ENCODE measurements around the gene PTGES.
A peak's percentile ranks its signal among the peaks of the same experiment; 100 is the strongest.
"Not testable (repeated sequence)": the region's sequence is repeated elsewhere in the genome, so short reads cannot be mapped to it uniquely, and the experiment has no call there.

PTGES gene

GRCh38 chr9:129773262-129774048 lies 20.6 kb upstream of the PTGES start:
- Histone ChIP-seq H3K27ac (no peak overlapping the region), H3K4me3 (no peak overlapping the region)

- Histone ChIP-seq H3K4me3 (no peak overlapping the region), H3K27ac (no peak overlapping the region)
Measured at GRCh38 chr9:129770741-129771140, 17.9 kb upstream of the PTGES start.

GRCh38 chr9:129769669-129770068 lies 16.8 kb upstream of the PTGES start:
- no peak overlapping the region for H3K4me3 ChIP-seq
- no peak overlapping the region for H3K27ac ChIP-seq

GRCh38 chr9:129768486-129768885 lies 15.6 kb upstream of the PTGES start:
- Histone ChIP-seq H3K27ac (no peak overlapping the region), H3K4me3 (no peak overlapping the region)

GRCh38 chr9:129765764-129766317 lies 13.0 kb upstream of the PTGES start:
- Histone ChIP-seq H3K4me3 (no peak overlapping the region), H3K27ac (no peak overlapping the region)

- H3K27ac ChIP-seq, result peak overlapping the region in 16 of 21 experiments; percentile 1 to 69 (median 32)
Measured at GRCh38 chr9:129762985-129763926, 10.4 kb upstream of the PTGES start.

GRCh38 chr9:129762370-129762984 lies 9.6 kb upstream of the PTGES start:
- not testable (repeated sequence) for H3K4me3 ChIP-seq
- peak overlapping the region in 18 of 21 experiments; percentile 2 to 80 (median 42) for H3K27ac ChIP-seq

More at GRCh38 chr9:129762985-129763926, 10.4 kb upstream of the PTGES start:
- H3K4me3 ChIP-seq, result no peak overlapping the region

GRCh38 chr9:129761901-129762369 lies 9.1 kb upstream of the PTGES start:
- H3K4me3 ChIP-seq, result no peak overlapping the region
- H3K27ac ChIP-seq, result peak overlapping the region in 16 of 21 experiments; percentile 23 to 80 (median 38)

GRCh38 chr9:129761293-129761900 lies 8.6 kb upstream of the PTGES start:
- no peak overlapping the region for H3K4me3 ChIP-seq
- H3K27ac ChIP-seq, result peak overlapping the region in 16 of 21 experiments; percentile 16 to 80 (median 41)

GRCh38 chr9:129760784-129761183 lies 7.9 kb upstream of the PTGES start:
- H3K27ac ChIP-seq, result peak overlapping the region in 7 of 21 experiments; percentile 11 to 80 (median 66)
- not testable (repeated sequence) for H3K4me3 ChIP-seq

- peak overlapping the region in 3 of 21 experiments; percentile 16 to 54 (median 27) for H3K27ac ChIP-seq
- no peak overlapping the region for H3K4me3 ChIP-seq
Measured at GRCh38 chr9:129759804-129760502, 7.1 kb upstream of the PTGES start.

- H3K27ac ChIP-seq, result peak overlapping the region in 1 of 21 experiments; percentile 54
- H3K4me3 ChIP-seq, result no peak overlapping the region
Measured at GRCh38 chr9:129759319-129759718, 6.5 kb upstream of the PTGES start.

GRCh38 chr9:129757045-129757444 lies 4.2 kb upstream of the PTGES start:
- Histone ChIP-seq H3K4me3 (no peak overlapping the region), H3K27ac (peak overlapping the region in 2 of 21 experiments; percentile 16 to 31)

GRCh38 chr9:129756191-129756590 lies 3.3 kb upstream of the PTGES start:
- H3K4me3 ChIP-seq, result no peak overlapping the region
- no peak overlapping the region for H3K27ac ChIP-seq

GRCh38 chr9:129755151-129755550 lies 2.3 kb upstream of the PTGES start:
- Histone ChIP-seq H3K4me3 (no peak overlapping the region), H3K27ac (no peak overlapping the region)

GRCh38 chr9:129751841-129752801 lies 721 bp downstream of the PTGES start:
- H3K4me3 ChIP-seq, result peak overlapping the region; percentile 6 to 50 (median 31)
- peak overlapping the region in 16 of 21 experiments; percentile 7 to 83 (median 71) for H3K27ac ChIP-seq

- Histone ChIP-seq H3K27ac (peak overlapping the region in 6 of 21 experiments; percentile 5 to 54 (median 28)), H3K4me3 (no peak overlapping the region)
Measured at GRCh38 chr9:129750013-129750638, 2.7 kb downstream of the PTGES start.
